ENCODE results near the gene SSH2. TPM values are rescaled to one million over a fixed set of nuclear protein-coding genes. Genes with fewer than 3 reads are reported as not detected.

The SSH2 gene
- total and polyA plus RNA-seq, 9 donors: 4.2 to 13.0 (median 11.8) TPM

GRCh38 chr17:29664743-29665480 is 265.1 kb downstream of the SSH2 start:
- no peaks in the 10 kb centered on the region for H3K9me3 ChIP-seq
- intact Hi-C loops (cut with DNase I): no loop called here
- no peak for DNase-seq
- H3K36me3 ChIP-seq: no peaks in the 10 kb centered on the region
- 71 to 75% (median 73%) methylated on average over 2 of the region's 2 CpGs for WGBS, 3 donors
- no peak overlapping the region for H3K4me3 ChIP-seq
- H3K27ac ChIP-seq: no peak overlapping the region
- TF ChIP-seq CTCF (IDR thresholded peaks at IDR 0.05) (no peak), EP300 (IDR thresholded peaks at IDR 0.05) (no peak), POLR2A (IDR thresholded peaks at IDR 0.05) (no peak)
- H3K4me1 ChIP-seq (ENCODE audit: insufficient read depth): no peaks in the 10 kb centered on the region
- no peaks in the 10 kb centered on the region for H3K27me3 ChIP-seq

GRCh38 chr17:29663155-29663554 is 266.9 kb downstream of the SSH2 start:
- DNase-seq: no peak
- Histone ChIP-seq H3K9me3 (no peaks in the 10 kb centered on the region), H3K27me3 (no peaks in the 10 kb centered on the region), H3K4me1 (ENCODE audit: insufficient read depth) (no peaks in the 10 kb centered on the region), H3K36me3 (no peaks in the 10 kb centered on the region), H3K4me3 (no peak overlapping the region), H3K27ac (no peak overlapping the region)
- no peak for TF ChIP-seq POLR2A (IDR thresholded peaks at IDR 0.05)
- no peak for TF ChIP-seq CTCF (IDR thresholded peaks at IDR 0.05)
- TF ChIP-seq EP300 (IDR thresholded peaks at IDR 0.05): no peak
- WGBS, 3 donors: 39 to 56% (median 44%) methylated on average over 1 of the region's 1 CpG
- intact Hi-C loops (cut with DNase I): no loop called here

GRCh38 chr17:29661213-29661612 is 268.8 kb downstream of the SSH2 start:
- TF ChIP-seq POLR2A (IDR thresholded peaks at IDR 0.05) (no peak), EP300 (IDR thresholded peaks at IDR 0.05) (no peak), CTCF (IDR thresholded peaks at IDR 0.05) (no peak)
- H3K4me3 ChIP-seq: no peak overlapping the region
- 69 to 84% (median 76%) methylated on average over 2 of the region's 2 CpGs for WGBS, 3 donors
- H3K36me3 ChIP-seq: no peaks in the 10 kb centered on the region
- H3K9me3 ChIP-seq: no peaks in the 10 kb centered on the region
- no peak overlapping the region for H3K27ac ChIP-seq
- intact Hi-C loops (cut with DNase I): no loop called here
- H3K27me3 ChIP-seq: no peaks in the 10 kb centered on the region
- no peak for DNase-seq
- no peaks in the 10 kb centered on the region for H3K4me1 ChIP-seq (ENCODE audit: insufficient read depth)

- TF ChIP-seq EP300 (IDR thresholded peaks at IDR 0.05) (no peak), POLR2A (IDR thresholded peaks at IDR 0.05) (no peak), CTCF (IDR thresholded peaks at IDR 0.05) (no peak)
- Histone ChIP-seq H3K4me1 (ENCODE audit: insufficient read depth) (no peaks in the 10 kb centered on the region), H3K4me3 (no peak overlapping the region), H3K9me3 (no peaks in the 10 kb centered on the region), H3K27ac (no peak overlapping the region), H3K27me3 (no peaks in the 10 kb centered on the region), H3K36me3 (no peaks in the 10 kb centered on the region)
- intact Hi-C loops (cut with DNase I): no loop called here
- WGBS, 3 donors: 85 to 95% (median 88%) methylated on average over 2 of the region's 2 CpGs
- DNase-seq: no peak
Measured at GRCh38 chr17:29659155-29659554, 270.9 kb downstream of the SSH2 start.

Measured in ovary (tissue), 9 donors.